Stimulated activated CD4-positive, alpha-beta T cell treated with anti-CD3 and anti-CD28 coated beads, Interleukin-15, amount 100 ng/mL, for 1 hour (primary cell): Measurements from ENCODE around the gene DNAH17.

ENCODE experiments used
- DNase-seq, 2 donors: peaks; one replicate each; pipeline ENCODE4 v3.0.0-alpha.2; 2020; ENCODE audit warnings: low read depth in 1 of 2, low spot score in 1 of 2

The DNAH17 gene

GRCh38 chr17:78396441-78397337 lies 180.5 kb downstream of the DNAH17 start:
- no peak for DNase-seq

- DNase-seq: no peak
These were observed 182.0 kb downstream of the DNAH17 start for GRCh38 chr17:78395155-78395554.

DNA sequence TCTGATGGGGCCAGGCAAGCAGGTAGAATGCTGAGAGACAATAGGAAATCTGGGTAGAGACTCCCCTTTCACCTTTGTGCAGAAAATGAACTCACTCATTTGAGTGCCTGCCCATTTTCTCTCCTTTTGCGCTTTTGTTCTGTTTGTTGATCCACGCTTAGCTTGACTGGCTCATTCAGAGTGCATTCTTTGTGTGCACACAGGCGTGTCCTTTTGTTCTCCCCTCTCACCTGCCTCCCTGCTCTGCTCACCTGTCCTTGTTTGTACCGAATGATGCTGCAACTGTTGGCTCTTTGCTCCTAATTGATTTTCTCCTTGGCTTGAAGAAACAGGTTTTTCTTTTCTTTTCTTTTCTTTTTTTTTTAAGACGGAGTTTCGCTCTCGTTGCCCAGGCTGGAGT lies 183.0 kb downstream of the DNAH17 start:
- no peak for DNase-seq

DNA sequence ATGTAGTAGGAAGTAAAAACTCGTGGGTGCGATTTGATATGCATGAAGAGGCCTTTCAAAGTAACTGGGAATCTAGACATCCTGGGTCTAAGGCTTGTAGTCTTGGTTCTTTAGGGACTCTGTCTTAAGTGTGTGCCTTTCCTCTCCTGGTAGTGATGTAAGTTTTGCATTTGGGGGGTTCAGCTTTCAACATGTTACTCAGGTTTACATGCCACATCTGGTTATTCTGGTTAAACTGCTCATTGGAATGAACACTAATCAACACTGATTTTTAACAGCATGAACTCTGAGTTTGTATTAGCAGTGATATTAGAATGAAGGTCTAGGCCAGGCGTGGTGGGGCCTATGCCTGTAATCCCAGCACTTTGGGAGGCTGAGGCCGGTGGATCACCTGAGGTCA lies 183.6 kb downstream of the DNAH17 start:
- DNase-seq: no peak

DNA sequence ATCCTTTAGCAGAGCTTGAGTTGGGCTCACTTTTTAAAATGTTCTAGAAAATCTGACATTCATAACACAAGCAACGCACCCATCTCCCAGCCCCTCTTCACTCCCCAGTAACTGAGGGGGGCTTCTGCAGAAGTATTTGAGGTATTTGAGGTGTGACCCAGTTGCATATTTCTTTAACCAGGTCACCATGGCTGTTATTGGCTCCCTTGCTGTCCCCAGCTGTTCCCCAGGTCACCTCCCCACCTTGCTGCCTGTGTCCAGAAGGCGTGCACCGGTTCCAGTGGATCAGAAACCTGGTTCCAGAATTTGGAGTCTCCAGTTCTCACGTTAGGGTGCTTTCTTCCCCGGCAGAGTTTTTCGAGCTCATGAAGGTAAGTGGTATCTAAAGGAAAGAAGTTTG lies 184.9 kb downstream of the DNAH17 start:
- no peak for DNase-seq

DNA sequence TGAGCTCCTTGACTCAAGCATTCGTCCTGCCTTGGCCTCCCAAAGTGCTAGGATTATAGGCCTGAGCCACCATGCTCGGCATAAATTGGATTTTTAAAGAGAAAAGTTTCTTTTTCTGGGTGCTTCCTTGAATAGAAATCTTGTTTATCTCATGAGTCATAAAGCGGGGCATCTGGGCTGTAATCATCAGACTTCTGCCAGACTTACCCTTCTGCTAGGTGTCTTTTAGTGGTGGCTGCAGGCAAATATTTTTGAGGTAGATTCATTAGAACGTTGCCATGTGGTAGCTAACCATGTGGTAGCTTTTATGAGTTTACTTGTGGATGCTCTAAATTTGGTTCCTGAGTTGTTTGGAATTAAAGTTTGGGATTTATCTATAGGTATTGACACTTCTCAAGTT lies 185.4 kb downstream of the DNAH17 start:
- DNase-seq: no peak

- no peak for DNase-seq
These were observed 186.2 kb downstream of the DNAH17 start for GRCh38 chr17:78391051-78391431.

DNA sequence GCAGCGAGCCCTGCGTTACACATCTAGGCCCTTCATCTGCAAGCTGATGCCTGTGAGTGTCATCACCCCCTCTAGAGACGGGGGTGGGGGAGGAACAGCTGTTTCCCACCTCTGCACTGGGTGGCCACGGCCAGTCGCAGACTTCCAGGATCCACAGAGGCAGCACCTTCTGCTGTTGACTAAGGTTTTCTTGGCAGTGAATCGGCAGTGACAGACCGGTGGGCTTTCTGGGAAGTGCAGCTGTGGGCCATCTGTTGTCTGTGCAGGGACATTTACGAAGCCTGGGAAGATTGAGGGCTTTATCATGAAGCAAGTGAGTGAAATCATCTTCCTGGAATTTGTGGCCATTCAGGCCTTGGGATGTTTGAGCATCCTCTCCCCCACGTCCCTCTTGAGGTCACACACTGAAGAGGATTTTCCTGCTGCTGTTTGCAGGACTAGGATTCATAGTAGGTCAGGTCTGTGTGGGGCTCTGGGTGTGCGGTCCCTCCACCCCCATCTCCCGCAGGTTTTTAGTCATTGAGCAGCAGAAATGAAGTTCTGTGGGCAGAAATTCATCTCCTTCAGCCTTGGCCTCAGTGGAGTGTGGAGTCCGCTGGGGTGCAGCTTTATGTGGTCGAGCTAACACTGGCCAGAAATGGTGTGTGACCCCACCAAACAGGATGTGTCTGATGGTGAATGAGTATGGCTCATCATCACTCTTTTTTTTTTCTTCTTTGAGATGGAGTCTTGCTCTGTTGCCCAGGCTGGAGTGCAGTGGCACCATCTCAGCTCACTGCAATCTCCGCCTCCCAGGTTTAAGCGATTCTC lies 186.8 kb downstream of the DNAH17 start:
- no peak for DNase-seq

- DNase-seq: no peak
These were observed 188.9 kb downstream of the DNAH17 start for GRCh38 chr17:78387977-78388941.

- no peak for DNase-seq
These were observed 192.6 kb downstream of the DNAH17 start for GRCh38 chr17:78384479-78385175.

- DNase-seq: peak in 1 of 2 donors; percentile 39
These were observed 193.3 kb downstream of the DNAH17 start for GRCh38 chr17:78383725-78384471.

DNA sequence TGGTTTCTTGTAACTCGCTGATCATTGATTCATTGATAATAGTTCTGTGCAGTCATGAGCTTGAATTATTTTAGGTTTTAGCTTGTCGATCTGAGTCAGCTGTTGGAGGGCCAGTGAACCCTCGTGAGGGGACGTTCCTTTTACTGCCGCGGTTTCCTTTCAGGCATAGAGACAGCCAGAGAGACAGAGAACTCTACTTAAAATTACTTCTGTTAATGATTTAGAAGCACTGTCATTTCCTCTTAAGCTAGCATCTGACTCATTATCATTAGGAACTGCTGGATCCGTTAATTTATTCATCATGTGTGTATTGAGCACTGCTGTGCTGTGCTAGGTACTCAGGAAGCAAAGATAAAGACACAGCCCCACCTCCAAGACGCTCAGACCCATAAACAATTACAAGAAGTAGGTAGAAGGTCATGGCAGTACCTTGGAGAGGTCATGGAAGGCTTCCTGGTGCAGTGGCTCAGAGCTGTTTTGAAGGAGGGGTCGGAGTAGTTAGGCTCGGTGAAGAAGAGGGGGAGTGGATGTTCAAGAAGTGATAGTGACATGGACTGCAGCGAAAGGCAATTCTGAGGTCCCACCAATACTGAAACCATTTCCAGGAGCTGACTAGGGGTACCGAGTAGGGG lies 195.5 kb downstream of the DNAH17 start:
- no peak for DNase-seq

- no peak for DNase-seq
These were observed 196.8 kb downstream of the DNAH17 start for GRCh38 chr17:78380370-78380769.

DNA sequence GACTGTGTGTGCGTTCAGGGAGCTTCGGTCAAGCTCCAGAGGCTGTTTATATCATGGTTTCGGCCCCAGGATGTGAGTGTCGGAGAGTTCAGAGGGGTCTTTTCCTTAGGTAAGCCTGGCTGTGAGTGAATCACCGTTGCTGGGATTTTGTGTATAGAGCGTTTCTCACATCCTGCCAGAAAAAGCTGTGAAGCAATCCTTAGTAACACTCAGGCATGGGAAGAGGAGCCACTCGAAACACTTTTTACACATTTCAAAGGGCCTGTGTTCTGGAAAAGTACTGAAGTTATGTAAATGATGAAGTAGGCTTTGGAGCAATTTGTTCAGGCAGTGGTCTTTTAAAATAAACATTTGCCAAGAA lies 198.1 kb downstream of the DNAH17 start:
- DNase-seq: no peak

- DNase-seq: peak; percentile 66 to 73
These were observed 198.7 kb downstream of the DNAH17 start, which contains the start of gene PGS1 for GRCh38 chr17:78378225-78379130. TSS of gene PGS1 (plus strand) at chr17:78378649. CDS start at chr17:78378666, 17 bp downstream.

- DNase-seq: no peak
These were observed 199.4 kb downstream of the DNAH17 start for GRCh38 chr17:78377858-78378224.

- no peak for DNase-seq
These were observed 201.0 kb downstream of the DNAH17 start for GRCh38 chr17:78376161-78376560.

DNA sequence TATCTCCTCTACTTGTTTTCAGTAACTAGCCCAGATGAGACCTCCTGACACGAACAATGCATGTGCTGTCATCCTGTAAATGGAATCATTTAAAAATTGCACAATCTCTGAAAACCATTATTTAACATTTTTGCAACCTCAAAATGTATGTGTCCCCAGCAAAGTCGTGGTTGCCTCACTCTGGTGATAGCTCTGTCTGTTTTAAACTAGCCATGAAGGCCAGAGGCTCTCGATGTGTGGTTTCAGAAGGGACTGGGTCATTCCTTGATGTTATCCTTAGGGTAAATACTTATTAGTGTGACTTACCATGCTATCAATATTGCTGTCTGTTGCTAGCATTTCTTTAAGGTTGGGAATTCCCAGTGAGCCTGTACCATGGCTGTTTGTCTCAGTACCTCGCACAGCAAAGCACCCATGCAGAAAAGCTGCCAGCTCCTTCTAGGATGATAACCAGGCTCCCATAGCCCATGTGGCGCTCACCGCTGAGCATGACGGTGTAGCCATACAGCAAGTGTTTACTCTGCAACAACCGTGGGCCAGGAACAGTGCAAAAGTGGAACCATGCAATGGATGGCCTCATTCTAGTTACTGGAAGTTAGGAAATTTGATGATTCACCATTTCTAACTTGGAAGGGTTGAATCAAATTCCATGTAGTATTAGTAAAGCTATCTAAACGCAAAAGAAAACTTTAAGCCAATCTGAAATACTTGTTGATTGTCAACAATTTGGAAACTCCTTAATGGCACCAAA lies 201.6 kb downstream of the DNAH17 start:
- no peak for DNase-seq
